HG02938 (cell line): ENCODE data around the gene CAMTA1.

Source experiments
- ATAC-seq: cut with Tn5 transposase; IDR thresholded peaks from one replicate; pipeline ENCODE4 v1.9.1; 2021; ENCODE audit warnings: mild to moderate bottlenecking, moderate library complexity; ENCODE audit not compliant: unreplicated experiment

CAMTA1 gene

DNA sequence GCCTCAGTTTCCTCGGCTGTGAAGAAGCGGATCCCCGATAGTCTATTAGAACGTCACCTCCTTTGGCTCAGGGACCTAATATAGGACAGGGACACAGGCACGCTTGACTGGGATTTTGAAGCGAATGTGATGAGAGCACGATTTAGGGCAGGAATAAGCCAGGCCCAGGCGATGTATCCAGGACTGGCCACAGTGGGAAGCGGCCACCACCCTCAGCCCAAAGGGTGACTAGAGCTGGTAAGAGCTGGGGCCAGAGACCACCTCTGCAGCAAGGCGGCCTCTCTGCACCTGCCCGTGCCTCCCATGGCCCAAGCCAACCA is 885.9 kb downstream of the CAMTA1 start:
- no peak for ATAC-seq

DNA sequence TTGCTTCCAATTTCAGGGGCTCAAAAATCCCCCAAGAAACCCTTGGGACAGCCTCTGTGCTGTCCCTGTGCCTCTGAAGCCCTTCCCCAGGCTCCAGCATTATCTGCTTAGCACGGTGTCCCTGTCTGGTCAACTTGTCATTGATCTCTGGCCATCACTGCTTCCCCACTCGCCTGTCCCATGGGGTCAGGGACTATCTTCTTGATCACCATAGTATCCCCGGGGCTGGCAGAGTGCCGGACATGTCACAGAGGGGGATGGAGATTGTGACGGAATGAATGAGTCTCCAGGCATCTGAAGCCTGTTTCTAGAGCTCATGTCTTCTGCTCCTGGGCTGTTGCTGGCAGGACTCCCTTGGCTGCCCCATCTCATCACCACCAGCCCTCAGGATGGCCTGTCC is 886.4 kb downstream of the CAMTA1 start:
- no peak for ATAC-seq

DNA sequence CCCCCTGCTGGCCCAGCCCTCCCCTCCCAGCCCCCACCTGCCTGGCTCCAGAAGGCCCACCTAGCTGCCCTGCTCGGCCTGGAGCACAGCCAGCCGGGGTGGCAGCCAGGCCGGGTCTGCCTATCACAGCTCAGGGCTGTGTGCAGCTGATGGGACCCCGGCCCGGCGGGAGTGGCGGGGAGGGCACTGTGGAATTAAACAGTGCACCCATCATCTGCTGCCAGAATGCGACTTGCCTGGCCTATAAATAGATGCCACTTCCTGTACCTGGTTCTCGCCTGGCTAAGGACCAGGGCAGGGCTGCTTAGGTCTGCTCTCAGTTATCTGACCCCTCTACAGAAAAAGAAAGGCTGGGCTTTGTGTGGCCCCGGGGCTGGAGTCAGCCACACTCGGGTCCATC is 887.6 kb downstream of the CAMTA1 start:
- ATAC-seq = no peak

DNA sequence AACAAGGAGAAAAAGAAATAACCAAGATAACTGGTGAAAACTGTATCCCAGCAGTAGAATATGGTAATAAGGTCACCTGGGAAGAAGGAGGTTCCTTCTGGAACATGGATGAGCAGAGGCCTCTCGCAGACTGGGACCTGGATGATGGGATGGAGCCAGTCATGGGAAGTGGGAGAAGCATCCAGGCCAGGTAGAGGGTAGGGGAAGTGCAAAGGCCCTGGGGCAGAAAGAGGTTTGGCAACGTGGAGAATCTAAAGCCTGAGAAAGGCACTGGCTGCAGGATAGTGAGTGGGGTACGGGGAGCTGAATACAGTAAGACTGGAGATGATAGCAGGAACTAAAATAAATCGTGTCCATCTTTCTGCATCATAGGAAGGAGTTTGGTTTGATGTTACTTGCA is 889.7 kb downstream of the CAMTA1 start:
- no peak for ATAC-seq

DNA sequence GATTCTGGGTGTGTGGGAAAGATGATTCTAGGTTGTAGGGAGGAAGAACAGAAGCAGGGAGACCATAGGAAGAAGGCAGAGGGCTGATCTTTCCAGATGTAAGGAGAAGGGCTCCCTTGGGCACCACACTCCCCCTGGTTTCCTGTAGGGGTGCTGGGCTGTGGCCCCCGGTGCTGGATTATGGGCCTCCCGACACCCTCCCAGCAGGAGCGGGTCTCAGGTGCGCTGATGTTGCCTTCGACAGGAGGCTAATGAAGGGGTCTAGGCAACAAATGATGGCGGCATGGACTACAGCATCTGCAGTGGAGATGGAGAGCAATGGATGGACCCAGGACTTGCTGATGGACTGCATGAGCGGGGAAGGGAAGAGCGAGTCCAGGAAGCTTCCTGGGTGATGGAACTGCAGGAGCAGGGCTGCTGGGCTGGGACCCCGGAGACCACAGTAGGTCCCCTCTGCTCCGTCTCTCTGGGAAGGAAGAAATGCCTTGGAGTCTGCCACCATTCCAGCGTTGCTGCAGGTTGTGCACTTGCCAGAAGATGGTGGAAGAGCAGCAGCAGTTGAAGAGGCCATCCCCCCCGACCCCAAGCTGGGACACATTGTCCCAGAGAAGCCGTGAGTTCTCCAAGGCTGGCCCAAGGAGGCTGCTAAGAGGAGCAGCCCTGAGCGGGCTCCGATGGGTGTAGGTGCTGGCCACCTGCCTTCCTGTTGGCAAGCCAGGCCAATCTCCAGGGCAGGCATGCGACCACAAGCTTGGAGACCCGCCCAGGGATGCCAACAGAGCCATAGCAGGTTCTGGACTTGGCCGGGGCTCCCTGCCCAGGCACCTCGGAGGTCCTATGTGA is 890.4 kb downstream of the CAMTA1 start:
- ATAC-seq = no peak

DNA sequence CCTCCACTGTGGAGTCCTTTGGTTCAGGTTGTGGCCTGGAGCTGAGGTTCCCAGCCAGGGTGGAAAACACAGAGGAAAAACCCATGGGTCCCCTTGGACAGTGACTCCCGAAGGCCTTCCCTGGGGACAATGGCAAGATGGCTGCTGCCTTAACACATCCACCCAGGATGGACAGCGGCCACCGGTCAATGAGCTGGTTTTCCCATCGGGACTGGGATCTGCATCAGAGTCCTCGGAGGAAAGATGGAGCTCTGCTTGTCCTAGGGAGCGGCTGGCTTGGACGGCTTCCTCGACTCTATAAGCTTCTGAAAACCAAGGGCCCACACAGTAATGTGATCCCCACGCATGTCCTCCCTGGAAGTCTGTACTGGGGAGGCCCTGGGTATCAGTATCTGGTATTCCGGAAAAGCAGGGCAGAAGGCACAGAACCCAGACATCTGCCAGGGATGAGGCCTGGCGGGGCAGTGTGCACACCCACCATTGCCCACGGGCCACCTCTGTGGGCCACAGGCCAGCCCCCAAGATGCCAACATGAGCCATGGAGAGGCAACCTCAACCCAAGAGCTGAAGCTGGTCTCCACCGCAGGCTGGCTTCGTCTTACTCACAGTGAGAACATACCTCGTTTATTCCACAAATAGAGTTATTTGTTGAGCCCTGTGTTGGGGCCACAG is 891.2 kb downstream of the CAMTA1 start:
- no peak for ATAC-seq

DNA sequence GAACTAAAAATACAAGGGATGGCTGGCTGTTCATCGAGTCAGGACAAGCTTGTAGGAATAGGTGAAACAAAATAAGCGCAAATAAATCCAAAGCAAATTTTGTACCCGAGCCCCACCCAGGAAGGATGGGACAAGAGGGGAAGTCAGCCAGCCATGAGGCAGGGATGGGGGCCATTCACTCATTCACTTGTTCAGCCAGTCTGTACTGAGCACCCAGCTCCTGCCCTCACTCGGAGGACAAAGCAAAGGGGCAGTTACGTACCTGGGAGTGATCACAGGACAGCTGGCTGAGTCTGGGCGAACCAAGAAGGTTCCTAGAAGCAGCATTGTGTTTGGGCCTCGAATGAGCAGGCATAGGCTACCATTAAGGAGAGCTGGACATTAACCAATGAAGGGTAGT is 891.9 kb downstream of the CAMTA1 start:
- ATAC-seq = no peak

DNA sequence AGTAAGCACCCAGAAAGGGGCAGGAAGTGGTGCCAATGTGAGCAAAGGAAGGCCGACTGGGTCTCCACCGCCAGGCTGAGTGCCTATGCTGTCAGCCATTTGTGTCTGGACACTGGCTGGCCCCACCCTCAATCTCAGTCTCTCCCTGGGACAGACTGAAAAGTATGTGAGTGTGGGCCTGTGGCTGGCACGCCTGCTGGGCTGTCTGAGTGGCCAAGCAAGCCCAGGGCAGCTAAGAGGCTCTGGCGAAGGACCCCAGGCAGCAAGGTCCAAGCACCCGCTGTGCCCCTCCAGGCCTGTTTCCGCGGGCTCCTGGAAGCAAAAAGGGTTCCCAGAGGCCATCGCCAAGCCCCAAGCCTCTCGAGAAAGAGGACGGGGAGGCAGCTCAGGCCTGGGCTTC is 892.6 kb downstream of the CAMTA1 start:
- ATAC-seq = no peak

DNA sequence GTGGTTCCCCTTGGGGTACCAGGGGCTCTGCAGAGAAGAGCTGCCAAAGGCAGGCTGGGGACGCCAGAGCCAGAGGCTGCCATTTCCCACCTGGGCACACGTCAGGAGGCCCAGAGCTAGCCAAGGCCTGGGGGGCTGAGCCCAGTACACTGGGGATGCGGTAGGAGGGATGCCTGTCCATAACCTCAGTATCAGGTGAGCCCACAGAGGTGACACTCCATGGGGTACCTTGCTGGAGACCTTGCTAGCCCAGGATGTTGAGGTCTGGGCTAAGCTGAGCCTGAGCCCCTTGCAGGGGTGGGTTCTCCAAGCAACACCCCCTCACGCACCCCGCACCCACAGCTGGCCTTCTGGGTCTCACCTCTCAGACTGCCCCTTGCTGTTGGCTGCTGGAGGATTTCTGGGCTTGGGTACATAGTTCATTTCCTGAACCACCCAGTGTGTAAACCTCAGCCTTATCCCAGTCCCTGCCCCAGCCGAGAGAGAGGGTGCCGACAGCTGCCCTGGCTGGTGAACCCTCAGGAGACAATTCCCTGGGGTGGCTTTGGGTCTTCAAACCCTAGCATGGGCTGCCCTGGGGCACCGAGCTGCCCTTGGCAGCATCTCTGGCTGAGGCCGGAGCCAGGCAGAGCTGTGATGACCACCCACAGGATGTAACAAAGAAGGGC is 893.4 kb downstream of the CAMTA1 start:
- ATAC-seq = no peak

DNA sequence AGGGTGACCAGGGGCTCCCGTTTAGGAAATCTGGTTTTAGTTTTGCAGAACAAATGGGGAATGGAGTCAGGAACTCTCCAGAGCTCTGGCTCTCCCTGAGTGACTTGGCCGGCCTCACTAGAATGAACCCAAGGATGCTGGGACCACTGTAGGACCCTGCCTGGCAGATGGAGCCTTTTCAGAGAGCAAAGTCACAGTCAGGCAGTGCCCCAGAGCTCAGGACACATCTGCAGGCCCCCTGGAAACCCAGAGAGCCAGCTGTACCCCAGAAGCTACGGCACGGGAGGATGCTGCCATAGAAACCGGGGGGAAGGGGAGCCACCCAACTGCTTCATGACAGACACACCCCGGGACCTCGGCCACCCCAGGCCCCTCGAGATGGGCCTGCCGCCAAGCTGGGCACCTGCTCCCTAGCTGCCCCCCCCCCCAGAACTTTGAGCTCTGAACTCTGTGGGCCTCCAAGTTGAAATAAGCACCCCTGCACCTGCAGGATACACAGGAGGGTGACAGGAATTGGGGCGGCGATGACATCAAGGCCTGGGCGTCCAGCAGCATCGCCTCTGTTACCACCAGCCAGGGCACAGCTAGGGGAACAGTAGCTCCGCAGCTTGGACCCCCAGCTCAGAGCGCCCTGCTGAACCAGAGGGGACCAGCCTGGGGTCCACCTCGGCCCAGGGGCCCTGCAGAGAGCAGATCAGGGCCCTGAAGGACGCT is 894.1 kb downstream of the CAMTA1 start:
- ATAC-seq = no peak

DNA sequence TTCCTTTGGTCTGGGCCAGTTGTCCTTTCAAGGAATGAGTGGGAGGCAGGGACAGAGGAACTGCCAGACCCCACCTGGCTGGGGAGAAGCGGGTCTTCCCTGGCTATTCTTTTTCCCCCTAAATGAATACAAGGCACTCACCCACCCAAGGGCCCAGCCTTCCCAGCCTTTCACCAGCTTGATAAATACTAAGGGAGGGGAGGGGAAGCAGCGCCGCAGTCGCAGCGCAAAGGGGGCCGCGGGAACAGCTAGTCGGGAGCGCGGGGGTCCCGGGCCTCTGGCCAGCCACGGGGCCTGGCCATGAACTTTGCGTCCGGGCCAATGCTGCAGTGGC is 894.6 kb downstream of the CAMTA1 start:
- ATAC-seq = no peak

DNA sequence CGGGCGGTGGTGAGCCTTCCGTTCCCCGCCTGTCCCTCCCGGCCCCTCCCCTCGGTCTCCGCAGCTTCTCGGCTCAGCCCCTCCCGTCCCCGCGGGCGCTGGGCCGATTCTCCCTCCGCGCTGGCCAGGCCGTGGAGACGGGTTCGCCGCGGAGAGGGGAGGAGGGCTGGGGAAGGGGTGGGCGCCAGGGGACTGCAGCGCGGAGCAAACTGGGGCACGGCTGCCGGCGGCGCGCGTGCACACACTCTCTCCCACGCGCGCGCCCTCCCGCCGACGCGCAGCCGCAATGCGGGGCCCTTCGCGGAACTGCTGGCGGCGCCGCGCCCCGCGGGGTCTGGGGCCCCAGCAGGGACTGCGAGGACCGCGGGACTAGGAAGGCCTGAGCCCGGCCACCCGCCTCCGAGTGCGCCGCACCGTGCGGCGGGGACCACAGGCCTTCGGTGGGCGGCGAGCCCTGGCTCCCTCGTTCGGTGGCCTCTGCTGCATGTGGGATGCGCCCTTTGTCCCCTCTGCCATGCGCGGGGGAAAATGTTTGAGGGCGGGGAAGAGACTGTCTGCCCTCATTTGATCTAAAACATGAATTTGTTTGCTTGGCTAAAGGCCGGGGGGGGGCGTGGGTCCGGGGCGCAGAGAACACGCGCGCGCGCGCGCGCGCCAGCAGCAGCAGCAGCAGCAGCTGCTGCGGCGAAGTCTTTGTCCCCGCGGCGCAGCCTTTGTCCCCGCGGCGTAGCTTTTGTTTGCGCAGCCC is 895.1 kb downstream of the CAMTA1 start:
- no peak for ATAC-seq

DNA sequence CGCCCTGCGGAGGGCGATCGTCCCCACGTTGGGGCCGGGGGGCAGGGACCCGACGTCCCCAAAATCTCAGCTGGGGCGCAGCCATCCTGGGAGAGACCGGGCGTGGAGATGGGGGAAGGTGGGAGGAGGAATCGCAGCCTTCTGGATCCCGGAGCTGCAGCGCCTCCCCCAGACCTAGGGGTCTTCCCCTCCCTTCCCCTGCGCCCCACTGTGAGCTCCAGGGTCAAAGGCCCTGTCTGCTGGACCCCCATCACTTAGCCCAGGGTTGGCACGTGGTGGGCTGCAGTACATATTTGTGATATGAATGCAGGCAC is 895.7 kb downstream of the CAMTA1 start:
- no peak for ATAC-seq

DNA sequence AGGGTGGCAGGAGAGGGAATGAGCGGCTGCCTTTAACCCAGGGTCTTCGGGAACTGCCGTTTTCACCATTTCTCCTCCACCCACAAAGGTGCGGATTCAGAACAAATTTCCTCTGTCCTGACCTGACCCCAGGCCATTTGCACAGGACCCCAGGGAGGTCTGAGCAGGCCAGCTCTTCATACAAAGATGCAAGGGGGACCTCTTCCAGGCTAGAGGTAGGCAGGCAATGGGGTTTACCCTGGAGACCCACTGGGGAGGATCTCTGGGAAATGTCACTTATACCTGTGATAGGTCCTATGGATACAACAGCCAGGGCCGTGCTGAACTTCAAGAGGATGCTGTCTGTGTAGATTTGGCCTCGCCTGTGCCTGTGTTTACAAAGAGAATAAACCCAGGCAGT is 896.1 kb downstream of the CAMTA1 start:
- ATAC-seq = no peak

DNA sequence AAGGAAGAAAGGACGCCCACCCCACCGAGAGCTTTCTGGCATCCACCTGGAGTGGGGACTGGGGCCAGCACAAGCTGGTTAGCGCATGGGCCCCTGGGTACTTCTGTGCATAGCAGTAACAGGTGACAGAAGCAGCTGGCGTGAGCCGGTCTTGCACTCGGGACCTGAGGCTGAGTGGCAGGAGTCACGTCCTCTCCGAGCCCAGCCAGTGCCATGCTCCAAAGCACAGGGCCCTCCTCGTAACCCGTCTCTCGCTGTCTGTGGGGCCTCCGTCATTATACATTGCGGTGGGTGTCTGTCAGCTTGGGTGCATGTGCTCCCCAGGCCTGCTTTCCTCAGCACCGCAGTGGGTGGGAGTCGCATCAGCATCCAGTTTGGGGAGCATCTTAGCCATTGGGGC is 898.3 kb downstream of the CAMTA1 start:
- ATAC-seq = no peak

DNA sequence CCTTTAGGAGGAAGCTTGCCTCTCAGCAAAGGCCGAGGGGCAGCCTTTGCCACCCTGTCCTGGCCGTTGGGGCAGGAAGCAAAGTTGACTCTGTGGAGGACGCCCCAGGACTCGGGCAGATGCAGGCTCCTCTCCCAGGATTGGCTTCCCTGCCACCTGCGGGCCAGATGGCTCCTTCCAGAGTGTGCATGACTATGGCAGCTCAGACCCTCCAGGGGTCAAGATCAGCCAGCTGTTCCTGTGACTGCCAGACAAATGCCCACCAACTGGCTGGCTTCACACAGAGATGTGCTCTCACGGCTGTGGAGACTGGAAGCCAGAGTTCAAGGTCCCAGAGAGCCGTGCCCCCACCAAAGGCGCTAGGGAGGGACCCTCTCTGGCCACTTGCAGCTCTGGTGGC is 898.9 kb downstream of the CAMTA1 start:
- no peak for ATAC-seq

DNA sequence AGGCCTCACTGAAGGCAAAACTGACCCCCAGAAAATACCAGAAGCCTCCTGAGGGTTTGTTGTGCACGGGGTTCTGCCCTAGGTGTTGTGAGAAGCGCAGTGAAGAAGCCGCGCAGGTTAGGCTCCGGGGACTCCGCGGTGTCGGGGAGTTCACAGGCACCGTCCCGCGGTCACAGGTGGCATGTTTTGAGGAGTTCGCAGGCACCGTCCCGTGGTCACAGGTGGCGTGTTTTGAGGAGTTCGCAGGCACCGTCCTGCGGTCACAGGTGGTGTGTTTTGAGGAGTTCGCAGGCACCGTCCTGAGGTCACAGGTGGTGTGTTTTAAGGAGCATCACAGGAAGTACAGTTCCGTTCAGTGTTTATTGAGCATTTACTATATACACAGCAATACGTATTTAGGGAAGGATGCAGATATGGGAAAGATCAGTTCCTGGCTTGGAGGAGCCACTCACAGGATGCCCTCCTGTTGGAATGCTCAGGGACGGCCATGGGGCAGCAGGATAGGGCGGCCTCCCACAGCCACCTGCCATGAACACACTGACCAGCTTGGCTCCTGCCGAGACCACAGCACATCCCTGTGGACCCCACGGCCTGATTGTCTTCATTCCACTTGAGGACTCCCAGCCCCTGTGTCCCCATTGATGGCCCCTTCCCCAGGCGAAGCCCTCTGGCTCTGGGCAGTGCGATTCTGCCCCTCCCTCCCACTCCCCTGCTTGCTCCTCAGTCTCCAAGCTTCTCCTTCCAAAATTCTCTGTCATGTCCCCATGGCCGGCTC is 899.8 kb downstream of the CAMTA1 start:
- ATAC-seq = no peak

DNA sequence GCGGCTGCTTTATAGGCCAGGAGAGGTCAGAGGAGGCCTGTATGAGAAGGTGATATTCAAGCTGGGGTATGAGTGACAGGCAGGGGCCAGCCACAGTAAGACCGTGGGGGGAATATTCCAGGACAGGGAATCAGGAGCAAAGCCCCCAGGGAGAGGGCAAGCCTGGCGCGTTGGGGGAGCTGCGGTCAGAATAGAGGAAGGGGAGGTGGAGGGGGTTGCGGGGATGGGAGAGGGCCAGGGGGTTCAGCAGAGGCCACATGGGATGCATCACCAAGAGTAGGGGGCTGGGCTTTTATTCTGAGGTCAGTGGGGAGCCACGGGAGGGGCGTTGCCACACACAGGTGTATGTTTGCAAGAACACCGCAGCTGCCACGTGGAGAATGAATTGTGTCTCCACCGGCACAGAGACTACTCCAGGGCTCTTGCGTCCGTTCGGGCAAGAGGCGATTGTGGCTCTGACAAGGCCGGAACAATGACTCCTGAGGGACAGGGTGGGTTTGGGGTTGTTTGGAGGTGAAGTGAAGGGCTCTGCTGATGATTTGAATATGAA is 901.1 kb downstream of the CAMTA1 start:
- no peak for ATAC-seq

DNA sequence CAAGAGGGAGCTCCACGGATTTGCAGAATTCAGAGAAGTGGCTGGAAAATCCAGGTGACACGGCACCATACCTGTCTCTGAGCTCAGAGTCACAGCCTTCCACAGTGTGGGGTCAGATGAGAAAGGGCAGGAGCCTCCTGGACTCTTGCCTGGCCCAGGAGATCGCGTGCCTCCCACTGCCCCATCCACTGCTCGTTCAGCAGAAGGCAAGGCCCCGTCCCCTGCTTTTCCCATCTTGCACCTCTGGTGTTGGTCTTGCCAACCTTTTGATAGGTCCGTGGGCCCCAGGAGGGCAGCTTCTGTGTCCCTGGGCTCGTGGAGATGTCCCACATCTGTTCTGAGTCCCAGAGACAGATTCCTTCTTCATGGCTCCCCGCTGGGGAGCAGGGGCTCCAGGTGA is 902.2 kb downstream of the CAMTA1 start:
- no peak for ATAC-seq

DNA sequence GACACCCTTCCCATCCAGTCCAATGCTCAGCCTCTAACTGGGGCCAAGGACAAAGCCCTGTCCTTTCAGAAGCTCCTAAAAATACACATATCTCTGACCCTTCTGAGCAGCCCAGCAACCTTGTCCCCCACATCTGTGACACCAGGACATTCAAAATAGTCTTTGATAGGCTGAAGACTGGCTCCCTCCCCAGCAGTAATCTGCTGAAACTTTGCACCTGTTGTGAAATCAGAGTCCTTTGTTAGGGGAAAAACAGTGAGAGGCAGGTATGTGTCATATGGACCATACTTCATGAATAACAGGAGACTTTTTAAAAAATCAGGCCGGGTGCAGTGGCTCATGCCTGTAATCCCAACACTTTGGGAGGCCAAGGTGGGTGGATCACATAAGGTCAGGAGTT is 903.4 kb downstream of the CAMTA1 start:
- no peak for ATAC-seq
